Activated CD4-positive, alpha-beta T cell treated with anti-CD3 and anti-CD28 coated beads for 24 hours (primary cell): Measurements from ENCODE around the gene KCTD17.

ENCODE experiments used
- DNase-seq, 2 donors: peaks; one replicate each; pipeline ENCODE4 v3.0.0-alpha.2; 2020; ENCODE audit warnings: low read depth in 2 of 2

Gene KCTD17

DNA sequence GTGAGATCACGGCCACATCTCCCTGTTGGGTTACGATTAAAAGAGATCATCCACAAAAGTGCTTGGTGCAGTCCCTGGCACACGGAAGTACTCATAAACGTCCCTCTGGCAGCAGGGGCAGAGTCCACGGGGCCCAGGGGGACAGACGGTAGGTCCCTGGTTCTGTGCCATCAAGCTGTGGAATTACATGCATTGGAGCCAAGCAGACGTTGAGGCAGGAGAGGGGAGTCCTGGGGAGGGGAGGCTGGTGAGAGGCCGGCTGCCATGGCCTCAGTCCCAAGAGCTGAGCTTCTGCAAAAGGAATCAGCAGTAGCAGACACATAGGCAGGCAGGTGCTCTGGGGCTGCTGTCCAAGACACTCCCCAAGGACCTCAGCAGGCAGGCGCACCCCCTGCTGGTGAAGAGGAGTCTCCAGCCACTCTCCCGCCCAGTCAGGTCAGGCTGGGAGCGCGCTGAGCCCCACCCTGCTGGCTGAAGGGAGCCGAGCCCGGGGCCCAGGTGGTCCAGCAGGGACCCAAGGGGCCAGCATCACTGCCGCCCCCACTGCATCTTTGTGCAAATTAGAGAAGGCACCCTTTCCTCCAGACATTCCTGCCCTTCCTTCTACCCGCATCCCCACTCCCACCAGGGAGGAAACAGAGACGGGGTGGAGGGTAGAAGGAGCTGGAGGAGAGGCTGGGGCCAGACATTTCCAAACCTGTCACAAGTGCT, 7.6 kb upstream of the KCTD17 start:
- DNase-seq = peak; percentile 26 to 35

DNA sequence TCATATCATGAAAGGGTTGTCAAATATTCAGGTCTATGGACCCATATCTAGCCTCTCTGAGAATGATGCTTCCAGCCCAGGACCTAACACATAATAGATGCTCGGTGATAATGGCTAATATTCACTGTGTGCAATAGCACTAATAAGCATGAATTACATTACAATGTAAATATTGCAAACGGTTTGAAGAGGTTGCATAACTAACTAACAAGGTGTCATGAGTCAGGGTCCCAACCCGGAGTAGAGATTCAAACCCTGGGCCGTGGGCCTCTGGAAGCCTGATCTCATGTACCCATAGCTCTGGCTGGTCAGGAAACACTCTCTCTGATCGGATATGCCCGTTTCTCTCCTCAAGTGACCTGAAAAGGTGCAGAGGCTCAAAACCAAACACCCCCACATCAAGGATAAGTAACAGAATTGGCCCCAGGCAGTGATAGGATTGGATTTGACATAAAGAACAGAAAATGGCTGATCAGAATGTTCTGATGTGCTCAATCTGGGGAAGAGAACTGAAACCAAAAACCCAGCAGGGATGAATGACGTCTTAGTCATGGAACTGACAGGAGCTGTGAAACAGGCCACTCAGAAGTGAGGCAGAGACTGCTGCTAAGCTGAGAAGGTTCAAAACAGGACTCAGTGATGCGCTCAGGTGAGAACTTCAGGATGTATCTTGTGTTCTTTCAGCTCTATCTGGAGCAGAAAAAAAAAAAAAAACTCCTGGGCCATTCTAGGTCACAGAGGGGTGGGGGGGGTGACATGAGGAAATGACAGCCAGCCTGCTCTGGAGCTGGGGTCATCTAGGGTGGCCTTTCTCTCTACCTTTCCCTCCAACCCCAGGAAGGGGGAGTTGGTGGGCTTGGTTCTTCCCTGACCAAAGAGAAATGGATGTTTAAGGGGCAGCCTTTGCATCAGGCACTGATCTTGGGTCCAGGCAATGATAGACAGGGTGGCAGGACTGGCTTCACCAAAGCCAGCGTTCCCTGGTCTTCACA, 6.6 kb upstream of the KCTD17 start:
- peak in 1 of 2 donors; percentile 5 for DNase-seq

DNA sequence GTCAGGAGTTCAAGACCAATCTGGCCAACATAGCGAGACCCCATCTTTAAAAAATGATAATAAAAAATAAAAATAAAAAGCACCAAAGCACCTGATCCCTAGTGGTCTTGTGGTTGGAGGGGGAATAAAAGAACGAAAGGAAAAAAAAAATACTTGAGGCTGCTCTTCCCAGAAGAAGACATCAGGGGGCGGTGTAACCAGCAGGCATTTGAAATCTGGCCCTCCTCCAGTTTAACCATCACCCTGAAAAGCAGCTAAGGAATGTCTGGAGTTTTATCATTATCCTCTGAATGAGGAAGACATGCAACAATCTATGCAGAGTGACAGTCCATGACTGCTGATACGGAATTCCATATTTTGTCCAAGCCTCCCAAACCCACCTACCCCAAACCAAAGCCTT, 5.6 kb upstream of the KCTD17 start:
- no peak for DNase-seq

DNA sequence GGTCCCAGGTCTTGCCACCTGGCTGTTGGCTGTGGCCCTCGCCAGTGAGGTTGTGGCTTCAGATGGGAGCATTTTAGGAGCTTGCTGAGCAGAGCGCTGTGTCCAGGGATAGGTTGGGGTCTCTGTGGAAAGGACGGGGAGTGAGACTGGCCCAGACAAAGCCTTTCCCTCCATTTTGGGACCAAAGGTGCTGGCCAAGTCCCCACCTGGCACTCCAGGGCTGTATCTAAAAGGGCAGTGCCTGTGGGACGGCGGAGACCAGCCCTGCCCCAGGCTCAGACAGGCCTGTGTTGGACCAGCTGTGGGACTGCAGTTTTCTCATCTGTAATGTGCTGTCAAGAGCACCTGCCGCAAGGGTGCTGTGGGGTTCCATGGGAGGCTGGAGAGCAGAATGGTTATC, 5.0 kb upstream of the KCTD17 start:
- DNase-seq = no peak

DNA sequence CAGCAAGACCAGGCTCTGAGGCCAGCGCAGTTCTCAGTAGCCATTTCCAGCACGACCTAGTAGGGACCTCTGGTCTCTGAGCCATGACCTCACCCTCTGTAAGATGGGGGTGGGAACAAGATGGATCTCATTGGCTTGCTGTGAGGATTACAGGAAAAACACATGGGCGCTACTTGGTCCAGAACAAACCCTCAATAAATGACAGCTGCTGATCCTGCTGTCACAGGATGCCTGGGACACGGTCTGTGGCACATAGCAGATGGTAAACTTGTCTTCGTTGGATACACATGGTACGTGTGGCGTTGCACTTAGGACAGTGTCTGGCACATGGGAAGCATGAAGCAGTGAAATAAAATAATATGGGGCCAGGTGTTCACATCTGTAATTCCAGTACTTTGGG, 4.5 kb upstream of the KCTD17 start:
- DNase-seq = no peak

DNA sequence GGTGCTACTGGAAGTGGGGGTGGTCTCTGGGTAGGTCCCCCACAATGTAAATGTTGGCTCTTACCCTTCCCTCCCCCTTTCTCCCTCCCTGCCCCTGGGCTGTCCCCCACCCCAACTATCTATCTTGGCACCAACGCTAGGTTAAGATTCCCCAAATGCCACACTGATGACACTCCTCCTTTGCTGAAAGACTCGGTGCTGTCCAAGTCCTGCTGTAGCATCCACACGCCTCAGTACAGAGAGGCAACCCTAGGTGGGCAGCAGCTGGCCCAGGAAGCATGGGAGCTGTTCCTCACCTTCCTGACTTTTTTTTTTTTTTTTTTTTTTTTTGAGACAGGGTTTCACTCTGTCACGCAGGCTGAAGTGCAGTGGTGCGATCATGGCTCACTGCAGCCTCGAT, 3.4 kb upstream of the KCTD17 start:
- DNase-seq = no peak

DNA sequence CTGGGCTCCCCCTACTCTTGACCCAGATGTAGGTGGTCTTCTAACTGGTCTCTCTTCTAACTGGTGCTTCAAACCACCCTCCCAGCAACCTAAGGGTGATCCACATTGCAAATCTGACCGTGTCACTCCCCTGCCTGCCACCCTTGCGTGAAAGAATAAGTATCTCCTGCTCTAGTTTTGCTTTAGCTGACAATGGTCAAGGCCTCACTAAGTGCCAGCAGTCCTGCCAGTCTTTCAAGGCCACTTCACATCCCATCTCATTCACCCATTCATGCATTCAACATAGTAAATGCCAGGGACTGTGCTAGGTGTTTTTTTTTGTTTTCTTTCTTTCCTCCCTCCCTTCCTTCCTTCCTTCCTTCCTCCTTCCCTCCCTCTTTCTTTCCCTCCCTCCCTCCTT, 2.3 kb upstream of the KCTD17 start:
- no peak for DNase-seq

DNA sequence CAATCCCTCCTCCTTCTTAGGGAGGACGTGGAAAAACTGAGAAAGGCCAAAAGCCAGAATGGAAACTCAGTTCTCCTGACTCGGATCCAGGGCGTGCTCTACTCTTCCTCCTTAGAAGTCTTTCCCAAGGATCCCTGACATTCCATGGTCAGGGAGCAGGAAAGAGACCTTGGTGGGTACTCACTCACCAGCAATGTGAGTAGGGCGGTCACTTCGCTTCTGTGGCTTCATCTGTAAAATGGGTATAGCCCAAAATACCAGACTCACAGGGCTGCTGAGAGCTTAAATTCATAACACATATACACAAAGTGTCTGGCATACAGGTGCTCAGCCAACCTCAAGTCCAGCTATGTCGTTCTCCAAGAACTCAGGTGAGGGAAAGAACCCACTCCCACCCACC, 629 bp upstream of the KCTD17 start:
- no peak for DNase-seq

DNA sequence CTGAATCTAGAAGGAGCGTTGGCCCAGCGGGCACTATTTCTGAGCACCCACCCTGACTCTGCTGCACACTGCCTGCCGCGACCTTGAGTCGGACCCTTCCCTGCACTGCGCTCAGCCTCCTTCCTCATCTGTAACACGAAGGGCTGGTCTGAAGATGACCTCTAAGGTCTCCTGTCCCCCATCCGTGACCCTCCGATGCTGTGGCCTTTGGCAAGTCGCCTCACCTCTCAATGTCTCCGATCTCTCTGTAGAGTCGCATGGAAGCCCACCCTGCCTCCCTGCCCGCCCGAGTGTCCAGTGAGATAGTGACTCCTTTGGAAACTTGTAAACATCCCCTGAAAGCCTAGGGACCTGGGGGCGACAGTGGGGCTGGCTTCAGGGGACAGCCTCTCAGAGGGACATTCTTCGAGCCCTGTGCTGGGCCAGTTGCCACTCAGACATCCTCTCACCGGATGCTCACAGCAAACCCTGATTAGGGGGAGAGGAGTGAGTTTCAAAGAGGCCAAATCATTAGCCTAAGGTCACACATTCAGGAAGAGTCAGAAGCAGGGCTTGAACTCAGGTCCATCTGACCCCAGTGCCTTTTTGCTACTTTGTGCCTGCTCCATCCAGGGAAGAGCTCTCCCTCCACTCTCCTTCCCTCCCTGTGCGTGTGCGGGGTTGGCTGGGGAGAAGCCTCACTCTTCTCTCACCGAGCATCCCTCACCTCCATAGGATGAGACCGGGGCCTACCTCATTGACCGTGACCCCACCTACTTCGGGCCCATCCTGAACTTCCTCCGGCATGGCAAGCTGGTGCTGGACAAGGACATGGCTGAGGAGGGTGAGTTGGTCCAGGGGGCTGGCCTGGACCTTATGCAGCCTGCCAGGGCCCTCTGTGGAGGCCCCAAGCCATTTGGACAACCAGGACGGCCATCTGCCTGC, 1.1 kb downstream of the KCTD17 start:
- no peak for DNase-seq

DNA sequence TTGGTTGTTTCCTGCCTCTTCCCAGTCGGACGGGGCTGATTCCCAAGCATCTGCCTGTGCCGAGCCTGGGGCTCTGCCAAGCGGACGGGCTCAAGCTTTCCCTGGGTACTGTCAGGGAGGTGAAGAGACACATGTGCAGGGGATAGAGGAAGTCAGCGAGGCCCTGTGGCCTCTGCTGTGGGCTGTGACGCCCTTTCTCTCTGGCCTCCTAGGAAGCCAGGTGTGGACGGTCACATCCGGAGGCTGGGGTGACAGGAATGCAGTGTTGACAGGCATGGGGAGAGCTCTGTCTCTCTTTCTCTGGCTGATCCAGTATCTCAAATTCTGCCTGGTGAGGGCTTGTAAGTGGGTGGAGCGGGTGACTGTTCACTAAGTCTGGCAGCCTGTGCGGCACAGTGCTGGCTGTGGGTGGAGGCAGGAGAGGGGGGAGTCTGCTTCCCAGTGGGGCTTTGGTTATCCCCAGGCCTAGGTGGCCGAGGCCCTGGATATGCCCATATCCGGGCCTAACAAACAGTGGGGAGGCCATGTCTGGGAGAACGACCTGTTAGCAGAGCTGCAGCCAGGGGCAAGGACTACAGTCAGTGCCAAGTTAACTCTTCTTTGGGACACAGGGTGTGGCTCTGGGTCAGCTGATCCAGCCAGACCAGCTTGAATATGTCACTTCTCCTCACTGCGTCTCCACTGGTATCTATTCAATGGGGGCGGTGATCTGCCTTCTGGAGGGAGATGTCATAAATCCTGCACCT, 1.9 kb downstream of the KCTD17 start:
- DNase-seq = no peak

DNA sequence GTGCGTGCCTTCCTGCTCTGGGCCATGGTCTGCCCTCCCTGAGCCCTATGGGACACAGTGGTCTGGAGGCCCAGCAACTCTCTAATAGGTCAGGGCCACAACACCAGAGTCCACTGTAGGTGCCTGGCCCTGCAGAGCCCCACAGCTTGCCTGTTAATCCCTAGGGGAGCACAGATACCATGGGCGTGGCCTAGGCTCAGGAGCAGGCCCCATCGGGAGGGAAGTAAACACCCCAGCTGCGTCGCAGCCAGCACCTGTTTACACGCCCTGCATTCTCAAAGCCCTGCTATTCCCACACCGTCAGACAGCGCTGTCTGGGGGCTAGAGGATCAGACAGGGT, 2.5 kb downstream of the KCTD17 start:
- DNase-seq = no peak

DNA sequence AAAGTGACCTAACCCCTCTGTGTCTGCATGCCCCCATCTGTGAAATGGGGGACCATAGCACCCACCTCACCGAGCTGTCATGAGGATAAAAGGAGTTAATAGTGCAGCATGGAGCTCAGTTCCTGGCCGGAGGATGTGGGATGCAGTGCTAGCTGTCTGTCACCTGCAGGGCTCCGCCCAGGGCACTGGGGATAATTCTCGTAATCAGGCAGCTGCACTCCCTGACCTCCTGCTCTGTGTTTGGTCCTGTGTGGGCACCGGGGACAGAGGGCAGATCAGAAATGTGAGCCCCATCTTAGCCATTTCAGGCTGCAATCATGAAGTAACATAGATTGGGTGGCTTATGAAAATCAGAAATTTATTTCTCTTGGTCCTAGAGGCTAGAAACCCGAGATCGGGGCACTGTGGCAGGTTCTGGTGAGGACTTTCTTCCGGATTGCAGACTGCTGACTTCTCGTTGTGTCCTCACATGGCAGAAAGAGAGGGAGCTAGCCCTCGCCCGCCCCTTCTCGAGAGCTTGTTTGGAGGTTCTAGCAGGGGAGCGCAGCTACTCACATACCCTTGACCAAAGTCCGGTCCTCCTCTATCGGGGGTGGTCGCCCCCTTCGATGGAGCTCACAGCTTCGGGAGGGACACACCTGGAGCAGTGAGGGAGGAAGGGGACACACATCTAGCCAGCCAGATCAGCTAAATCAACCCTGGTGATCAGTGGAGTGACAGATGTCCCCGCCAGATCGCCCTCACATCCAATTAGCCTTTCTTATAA, 3.2 kb downstream of the KCTD17 start:
- no peak for DNase-seq

DNA sequence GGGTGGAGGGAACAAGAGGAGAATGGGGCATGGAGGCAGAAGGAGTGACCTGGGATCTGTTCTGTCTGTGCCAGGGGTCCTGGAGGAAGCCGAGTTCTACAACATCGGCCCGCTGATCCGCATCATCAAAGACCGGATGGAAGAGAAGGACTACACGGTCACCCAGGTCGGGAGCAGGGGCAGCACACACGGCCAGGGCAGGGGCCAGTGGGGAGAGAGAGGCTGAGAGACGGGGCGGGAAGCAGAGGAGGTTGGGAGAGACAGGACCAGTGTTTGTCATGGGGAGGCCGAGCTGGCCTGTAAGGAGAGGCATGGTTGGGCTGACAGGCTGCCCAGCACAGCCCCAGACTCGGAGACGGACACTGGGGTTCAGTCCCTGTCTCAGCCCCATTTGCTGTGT, 4.7 kb downstream of the KCTD17 start:
- DNase-seq = no peak

DNA sequence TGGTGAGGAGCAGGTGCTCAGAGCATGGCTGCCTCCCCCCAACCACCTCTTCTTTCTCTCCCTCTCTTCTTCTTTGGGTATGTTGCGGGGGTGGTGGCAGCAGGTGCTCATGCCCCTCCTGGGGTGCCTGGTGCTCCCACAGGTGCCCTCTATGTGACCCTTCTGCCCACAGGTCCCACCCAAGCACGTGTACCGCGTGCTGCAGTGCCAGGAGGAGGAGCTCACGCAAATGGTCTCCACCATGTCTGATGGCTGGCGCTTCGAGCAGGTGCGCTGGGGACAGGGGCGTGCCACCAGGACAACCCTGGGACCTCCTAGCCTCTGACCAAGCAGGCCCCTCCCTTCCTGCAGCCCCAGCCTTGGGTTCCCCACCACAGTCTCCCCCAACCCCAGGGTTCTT, 5.7 kb downstream of the KCTD17 start:
- DNase-seq = no peak

DNA sequence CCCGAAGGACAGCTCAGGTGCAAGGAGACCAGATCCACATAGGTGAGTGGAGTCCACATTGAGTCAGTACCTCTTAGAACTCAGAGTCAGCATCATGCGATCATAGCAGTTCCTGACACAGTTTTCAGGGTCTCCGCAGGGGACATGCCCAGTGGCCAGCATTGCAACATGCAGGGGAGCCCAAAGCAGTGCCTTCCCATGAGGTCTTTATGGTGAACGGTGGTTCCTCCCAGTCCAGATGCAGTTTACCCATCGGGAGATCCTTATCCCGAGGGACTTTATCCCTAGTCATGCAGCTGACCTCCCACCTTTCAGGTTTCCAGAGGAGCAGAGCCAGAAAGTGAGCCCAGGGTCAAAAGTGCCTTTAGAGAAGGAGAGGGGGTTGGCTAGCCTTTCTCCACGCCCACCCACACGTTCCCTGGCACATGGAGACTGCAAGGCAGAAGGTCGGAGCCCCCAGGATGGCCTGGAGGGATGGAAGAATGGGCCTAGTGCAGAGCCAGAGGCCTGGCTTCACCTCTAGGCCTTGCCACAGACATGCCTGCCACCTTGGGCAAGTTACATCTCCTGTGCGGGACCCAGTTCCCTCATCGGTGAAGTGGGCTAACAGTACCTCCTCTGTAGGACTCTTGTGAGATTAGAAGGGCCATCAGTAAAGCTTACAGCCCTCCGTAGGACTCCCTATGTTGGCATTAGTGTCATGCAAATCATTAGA, 6.4 kb downstream of the KCTD17 start:
- DNase-seq = no peak

DNA sequence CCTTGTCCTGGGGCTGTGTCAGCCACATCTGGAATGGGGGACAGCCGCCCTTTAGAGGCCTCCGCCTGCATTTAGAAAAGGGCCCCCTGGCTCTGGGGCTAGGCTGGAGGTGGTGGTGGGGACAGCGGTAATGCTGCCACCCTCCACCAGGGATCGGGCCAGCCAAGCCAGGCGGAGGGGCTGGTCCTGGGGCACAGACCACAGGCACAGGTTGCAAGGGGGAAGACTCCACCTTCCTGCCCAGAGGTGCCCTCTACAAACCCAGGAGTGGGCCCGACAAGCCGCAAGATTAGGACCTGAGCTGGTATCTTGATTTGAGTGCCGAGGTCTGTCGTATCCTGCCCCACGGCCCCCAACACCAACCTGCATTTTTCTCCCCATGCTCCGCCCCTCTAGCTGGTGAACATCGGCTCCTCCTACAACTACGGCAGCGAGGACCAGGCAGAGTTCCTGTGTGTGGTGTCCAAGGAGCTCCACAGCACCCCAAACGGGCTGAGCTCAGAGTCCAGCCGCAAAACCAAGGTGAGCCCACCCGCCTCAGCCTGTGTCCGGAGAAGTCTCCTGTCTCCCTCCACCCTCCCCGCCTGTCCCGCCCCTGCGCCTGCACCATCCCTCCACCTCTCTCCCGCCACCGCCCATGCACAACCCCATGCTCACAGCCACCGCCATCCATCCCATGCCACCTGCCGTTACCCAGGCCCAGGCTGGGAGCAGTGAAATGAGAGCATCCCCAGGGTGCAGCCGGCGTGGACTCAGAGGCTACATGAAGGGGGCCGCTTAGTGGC, 7.6 kb downstream of the KCTD17 start:
- no peak for DNase-seq

DNA sequence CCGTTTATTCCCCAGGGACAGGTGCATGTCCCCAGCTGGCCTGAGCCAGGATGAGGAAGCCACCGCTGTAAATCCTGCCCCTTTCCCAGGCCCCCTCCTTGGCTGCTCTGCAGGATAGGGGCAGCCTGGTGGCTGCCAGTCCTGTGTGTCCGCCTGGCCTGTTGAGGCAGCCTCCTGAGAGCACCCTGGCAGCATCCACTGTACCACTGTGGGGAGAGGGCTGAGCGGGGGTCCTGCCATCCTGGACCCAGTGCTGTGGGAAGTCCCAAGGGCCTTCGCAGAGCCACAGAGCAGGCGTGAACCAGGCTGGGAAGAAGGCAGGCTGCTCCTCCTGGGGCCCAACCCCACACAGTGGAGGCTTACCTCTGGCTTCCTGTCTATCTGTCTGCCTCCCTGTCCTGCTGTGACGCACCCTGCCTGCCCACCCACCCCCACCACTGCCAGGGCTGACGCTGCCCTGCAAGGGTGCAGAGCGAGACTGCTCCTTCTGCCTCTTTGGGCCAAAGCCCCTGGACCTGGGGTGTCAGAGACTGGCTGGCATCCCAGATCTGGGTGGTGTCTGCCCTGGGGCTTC, 8.4 kb downstream of the KCTD17 start:
- DNase-seq = no peak

DNA sequence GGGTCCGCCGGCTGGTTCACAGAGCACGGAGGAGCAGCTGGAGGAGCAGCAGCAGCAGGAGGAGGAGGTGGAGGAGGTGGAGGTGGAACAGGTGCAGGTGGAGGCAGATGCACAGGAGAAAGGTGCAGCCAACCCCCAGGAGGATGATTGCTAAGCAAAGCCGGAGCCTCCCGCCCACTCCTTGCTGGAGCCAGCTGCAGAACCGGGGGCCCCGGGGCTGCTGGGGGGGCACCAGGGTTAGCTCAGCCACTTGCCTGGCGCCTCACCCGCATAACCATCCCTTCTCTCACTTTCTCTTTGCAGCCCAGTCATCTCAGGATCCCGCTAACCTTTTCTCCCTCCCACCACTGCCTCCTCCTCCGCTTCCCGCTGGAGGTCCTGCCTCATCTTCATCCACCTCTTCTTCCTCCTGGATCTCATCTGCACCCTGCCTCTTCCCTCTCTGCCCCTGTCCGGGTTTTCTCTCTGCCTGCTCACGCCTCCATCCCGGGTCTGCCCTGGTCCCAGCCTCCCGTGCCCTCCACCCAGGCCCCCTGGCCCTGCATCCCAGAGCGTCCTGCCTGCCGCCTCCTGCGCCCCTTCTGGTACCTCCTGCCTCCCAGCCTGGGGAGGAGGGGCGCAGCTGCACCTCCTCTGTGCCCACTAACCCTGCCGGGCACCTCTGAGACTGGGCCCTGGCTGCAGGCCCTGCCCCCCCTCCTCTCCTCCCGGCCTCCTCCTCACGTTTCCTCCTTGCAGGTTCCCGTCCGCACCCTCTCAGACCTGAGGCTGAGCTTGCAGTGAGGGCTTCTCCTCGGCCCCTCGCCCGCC, 9.5 kb downstream of the KCTD17 start:
- peak; percentile 34 to 58 for DNase-seq
